Stimulated activated CD8-positive, alpha-beta memory T cell treated with anti-CD3 and anti-CD28 coated beads, Interleukin-15, amount 100 ng/mL, for 1 hour (primary cell): ENCODE results near the gene C1orf21.

Source experiments
- DNase-seq: peaks from one replicate; pipeline ENCODE4 v3.0.0-alpha.2; 2020; ENCODE audit warnings: low read depth

The C1orf21 gene

DNA sequence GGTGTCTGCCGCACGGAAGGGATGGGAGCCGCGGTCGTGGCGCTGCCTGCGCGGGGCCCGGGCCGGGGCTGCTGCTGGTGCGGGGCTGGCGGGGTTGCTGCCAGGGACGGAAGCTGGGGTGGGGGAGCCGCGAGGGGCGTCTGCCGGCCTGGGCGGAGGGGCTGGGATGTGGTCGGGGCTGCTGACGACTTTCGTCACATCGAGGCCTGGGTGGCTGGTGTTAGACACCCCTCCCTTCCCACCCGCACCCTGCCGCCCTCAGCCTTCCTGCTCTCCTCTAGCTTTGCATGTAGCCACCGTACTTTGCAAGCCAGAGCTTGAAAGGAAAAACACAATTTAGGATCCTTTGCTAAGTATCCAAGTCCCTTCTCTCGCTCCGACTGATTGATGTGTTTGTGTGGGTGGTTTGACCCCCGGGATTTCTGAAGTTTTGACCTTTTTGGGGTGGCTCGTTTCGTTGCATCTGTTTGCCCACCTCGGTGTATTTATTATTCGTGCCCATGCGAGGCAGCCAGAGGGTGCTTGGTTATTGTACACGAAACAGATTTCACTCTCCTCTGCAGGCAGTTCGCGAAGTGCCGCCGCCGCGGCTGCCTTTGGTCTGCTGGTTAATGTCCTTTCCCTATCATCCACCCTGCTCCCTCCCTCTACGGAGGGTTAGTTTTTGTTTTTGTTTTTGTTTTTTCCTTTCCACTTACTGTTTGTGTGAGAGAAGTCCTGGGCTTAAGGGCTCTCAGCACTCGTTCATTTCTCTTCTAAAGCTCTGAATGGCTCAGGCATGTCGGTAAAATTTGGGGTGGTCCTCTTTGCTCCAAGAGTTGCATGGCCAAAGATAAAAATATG is 868 bp downstream of the C1orf21 start:
- DNase-seq: peak; percentile 17

DNA sequence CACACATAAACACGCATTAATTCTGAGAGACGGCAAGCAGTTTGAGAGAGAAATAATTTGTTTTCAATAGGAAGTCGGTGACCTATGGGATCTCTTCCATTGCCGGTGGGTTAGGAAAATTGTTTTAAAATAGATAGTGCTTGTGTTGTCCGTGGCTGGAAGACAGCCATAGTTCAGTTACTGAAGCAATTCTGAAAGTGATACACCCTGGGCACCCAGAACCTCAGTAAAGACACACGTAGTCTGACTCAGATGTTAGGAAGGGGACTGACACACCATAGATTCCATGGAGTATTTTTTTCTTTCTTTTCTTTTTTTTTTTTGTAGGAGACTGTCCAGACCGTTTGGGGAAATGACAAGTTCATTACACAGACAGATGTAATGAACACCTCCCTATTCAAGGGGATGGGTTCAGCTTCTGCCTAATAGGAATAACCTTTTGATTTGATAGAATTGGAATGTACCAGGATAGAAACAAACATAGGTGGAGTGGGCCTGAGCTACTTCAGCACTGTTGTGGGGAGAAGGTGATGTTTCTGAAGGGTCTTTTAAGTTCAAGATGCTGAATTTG is 1.6 kb downstream of the C1orf21 start:
- DNase-seq: no peak

DNA sequence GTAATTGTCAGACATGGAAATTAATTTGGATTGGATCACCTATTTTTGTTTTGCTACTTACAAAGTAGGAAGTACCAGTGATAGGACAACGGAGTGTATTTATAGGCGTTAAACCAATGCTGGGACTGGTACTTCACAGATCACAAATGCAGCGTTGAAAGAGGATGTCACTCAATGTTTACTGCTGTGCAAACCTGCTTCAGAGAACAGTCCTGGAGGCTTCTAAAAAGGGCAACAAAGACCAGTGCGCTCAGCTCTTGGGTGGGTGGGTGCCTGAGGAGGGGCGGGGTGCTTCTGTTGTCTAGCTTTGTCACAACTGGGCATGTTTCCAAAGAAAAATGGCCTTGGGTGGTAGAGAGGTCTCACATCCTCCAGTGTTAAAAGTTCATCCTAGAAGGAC is 2.1 kb downstream of the C1orf21 start:
- DNase-seq: no peak

DNA sequence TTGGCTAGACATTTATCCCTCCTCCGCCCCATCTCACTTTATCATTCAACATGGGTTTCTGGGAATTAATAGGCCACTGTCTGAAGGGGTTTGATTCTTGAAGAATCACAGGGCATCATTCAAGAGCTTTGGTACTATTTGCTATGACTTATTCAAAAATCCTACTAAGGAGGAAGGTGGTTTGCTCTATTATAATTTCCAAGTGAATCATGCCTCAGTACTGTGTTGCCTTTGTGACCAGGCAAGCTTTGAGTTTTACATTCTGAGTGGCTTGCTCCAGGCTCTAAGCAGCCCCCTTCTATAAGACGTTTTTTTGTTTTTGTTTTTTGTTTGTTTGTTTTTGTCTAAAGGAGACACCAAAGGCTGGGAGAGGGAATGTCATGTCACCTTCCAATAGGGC is 2.6 kb downstream of the C1orf21 start:
- DNase-seq: no peak

DNA sequence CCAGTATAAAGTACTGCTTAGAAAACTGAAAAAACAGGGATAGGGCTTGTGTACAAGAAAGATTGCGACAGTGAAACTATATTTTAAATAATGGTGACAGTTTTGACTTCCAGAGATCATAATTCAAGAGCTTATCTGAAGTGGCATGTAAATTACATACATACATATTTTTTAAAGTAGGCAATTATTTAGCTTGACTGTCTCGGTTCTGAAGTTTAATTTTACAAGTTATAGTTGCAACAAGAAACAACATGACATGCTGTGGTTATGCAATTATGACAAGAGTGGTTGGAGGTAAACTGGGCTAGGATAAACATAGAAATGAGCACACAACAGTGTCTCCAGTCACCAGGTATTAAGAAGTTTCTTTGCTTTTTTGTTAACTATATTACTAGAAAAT is 4.1 kb downstream of the C1orf21 start:
- DNase-seq: no peak

DNA sequence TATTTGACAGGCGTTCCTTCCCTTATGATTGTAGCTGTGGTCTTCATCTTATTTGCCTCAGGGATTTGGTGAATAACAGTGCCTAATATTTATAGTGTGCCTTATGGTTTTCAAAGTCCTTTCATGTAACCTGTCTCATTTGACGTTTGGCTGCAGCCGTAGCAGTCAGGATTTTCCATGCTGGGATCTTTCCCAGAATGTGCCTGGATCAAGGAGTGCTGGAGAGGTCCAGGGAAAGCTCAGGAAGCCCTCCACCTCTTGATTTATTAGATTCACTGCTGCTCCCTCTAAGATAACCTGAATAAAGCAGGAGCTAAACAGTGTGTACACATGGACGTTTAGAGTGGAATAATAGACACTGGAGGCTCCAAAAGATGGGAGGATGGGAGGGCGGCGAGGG is 5.2 kb downstream of the C1orf21 start:
- no peak for DNase-seq

DNA sequence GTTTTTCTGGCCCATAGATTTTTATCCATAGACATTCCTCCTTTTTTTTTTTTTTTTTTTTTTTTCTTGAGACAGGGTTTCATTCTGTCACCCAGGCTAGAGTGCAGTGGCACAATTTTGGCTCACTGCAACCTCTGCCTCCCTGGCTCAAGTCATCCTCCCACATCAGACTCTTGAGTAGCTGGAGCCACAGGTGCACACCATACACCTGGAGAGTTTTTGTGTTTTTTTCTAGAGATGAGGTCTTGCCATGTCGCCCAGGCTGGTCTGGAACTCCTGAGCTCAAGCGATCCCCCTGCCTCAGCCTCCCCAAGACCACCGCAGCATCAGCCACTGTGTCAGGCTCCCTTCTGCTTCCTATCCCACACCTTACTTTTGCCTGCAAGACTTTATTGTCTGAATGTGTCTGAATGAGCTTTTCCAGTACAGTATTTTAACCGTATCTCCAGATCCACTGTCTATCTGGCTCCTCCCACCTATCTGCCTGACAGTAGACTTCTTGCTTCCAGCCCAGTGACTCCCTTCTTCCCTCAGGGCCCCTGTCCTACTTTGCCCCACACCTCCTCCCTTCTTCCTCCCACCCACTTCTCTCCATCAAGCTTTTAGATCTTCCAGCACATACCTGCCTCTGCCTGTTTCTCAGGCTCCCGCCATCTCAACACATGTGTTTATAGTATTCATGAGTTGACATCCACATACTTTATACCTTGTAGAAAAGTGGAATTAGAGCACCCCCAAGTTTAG is 6.1 kb downstream of the C1orf21 start:
- no peak for DNase-seq

DNA sequence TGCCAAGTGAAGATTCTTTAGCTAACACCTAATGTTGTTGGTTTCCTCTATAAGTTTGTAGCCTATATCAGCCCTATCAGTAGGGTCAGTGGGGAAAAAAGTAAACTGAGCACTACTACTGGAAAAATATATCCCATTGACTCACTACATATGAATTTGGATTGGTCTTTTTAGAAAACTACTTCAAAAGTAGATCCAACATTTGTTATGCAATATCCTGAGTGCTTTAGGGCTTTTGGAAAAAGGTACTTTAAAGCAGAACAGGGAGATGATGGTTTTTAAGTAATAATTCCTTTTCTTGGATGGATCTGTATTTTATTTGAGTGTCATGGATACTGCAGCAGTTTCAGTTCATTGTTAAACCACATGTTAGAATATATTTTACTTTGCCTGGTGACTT is 7.1 kb downstream of the C1orf21 start:
- no peak for DNase-seq

DNA sequence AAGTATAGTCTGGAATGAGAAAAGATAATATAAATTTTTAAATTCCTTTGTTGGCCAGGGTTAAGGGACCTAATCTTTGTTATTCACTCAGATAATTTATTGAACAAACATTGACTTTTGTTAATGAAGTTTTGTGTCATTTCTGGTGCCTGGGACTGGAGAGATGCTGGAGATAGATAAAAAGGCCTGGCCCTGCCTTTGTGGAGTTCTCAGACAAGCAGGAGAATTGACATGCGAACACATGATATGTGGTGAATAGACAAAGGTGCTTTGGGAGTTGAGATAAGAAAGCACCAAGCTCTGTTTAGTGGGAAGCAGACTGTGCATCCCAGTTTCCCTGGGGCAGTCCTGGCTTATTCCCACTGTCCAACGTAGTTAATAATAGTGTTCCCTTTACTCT is 8.5 kb downstream of the C1orf21 start:
- no peak for DNase-seq

DNA sequence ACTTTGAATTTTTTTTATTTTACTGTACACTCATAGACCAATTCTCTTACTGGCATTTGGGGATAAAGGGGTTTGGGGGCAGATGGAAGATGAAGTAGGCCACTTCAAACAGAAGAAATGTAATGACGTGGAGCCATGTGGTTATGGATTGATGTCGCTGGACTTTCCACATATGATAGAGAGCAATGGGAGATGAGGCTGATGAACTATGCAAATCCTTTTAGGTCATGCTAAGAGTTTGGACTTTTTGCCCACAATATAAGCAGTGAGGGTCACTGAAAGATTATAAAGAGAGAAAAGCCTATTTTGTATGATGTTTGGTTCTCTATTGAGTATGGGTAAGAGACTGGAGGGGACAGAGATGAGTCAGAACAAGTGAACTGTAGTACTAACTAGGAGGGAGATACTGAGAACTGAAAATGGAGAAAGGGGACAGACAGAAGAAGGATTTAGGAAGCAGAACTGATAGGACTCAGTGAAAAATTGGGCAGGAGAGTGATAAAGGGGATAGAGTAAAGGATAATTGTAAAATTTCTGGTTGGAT is 9.2 kb downstream of the C1orf21 start:
- DNase-seq: no peak

DNA sequence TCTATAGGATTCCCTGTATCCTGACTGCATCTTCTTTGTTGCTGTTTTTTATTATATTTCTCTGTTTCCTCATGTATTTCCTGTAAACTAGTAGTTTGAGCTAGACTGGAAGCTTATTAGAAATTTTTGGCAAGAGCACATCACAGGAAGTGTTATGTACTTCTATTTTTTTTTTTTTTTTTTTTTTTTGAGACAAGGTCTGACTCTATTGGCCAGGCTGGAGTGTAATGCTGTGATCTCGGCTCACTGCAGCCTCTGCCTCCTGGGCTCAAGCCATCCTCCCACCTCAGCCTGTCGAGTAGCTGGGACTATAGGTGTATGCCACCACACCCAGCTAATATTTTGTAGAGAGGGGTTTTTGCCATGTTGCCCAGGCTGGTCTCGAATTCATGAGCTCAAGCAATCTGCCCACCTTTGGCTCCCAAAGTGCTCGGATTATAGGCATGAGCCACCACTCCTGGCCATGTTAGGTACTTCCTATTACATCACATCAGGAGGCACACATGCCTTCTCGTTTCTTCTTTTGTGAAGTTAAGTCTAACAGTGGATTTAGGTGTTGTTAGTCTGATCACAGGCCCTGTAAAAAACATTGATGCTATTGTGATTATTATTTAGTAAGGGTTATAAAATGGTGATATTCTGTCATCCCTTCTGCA is 12.5 kb downstream of the C1orf21 start:
- no peak for DNase-seq

DNA sequence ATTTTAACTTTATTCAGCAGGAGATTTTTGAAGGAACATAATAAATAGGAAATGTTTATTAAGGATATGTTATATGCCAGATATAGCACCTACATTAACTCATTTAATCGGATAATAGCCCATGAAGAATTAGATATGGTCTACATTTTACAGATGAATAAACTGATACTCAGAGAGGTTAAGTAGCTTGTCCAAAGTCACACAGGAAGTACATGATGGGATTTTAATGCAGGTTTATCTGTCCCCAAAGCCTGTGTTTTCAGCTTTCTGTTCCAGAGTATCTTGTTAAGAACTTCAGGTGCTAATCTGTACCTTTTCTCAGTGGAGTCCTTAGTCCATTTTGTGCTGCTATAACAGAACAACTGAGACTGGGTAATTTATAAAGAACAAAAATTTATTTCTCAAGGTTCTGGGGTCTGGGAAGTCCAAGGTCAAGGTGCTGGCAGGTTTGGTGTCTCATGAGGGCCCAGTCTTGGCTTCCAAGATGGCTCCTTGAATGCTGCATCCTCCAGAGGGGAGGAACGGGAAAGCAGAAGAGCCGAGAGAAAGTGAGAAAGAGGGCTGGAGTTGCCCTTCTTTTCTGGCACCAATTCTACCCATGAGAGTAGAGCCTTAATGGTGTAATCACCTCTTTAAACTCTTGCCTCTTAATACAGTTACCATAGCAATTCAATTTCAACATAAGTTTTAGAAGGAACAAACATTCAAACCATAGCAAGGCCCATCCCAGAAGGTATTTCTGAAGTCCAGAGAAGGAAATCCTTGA is 17.3 kb downstream of the C1orf21 start:
- DNase-seq: no peak

DNA sequence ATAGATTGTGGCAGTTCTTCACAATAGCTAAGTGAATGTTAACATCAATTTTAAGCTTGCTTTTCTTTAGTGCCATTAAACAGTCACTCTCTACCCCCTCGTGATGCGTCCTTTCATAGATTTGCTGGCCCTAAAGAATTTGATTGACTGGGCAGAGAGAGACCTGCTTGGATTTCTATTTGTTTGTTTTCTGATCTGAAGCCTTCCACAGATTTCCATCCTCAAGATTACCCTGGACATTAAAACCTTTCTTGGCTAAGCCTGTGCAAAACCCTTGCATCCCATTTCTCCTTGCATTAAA is 17.8 kb downstream of the C1orf21 start:
- DNase-seq: no peak

DNA sequence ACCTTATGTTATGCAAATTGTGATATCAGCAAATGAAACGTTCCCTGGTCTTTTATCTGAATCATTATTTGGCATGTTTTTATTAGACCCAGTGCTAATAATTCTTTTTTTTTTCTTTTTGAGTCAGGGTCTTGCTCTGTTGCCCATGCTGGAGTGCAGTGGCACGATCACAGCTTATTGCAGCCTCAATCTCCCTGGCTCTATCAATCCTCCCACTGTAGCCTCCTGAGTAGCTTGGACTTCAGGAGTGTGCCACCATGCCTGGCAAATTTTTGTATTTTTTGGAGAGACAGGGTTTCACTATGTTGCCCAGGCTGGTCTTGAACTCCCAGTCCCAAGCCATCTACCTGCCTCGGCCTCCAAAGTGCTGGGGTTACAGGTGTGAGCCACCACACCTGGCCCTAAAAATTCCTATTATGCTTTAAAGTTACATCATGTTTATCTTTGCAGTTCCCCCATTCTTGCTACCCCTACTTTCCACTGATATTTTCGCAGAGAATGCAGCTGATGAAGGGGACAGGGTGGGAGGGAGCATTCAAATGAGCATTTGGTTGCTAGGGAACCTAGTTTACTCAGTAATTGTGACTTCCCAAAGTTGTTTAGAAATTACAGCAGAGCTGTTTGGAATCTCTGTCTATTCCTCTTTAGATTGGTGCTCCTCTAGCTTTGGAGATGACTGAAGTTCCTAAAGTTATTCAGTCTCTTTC is 18.4 kb downstream of the C1orf21 start:
- no peak for DNase-seq

DNA sequence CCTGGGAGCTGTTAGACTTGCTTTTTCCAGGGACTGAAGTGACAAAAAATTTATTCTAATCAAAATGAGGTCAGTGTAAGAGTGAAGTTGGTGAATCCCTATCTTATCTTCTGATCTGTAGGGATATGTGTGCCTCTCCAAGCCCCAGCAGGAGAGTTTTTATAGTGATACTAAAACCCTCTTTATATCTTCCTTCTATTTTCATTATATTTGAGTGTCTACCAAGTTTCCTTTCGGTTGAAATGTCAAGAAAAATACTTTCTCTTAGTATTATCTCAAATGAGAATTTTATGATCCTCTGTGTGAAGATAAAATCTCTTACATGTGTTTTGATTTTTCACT is 18.9 kb downstream of the C1orf21 start:
- no peak for DNase-seq

DNA sequence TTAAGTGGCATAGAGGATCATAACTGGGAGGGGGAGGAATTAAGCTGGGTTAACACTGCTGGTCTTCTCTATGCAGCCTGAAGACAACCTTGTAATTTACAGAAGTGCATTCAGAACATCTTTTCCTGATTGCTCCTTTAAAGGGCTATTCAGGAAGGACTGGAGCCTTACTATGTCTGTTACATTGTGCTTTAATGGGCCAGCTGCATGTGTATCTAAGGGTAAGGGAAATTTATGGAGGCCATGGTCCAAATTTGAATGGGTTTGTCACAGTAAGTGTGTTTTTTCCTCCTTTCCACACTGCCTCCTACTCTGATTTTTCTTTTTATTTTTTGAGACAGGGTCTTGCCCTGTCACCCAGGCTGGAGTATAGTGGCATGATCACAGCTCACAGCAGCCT is 19.6 kb downstream of the C1orf21 start:
- no peak for DNase-seq

DNA sequence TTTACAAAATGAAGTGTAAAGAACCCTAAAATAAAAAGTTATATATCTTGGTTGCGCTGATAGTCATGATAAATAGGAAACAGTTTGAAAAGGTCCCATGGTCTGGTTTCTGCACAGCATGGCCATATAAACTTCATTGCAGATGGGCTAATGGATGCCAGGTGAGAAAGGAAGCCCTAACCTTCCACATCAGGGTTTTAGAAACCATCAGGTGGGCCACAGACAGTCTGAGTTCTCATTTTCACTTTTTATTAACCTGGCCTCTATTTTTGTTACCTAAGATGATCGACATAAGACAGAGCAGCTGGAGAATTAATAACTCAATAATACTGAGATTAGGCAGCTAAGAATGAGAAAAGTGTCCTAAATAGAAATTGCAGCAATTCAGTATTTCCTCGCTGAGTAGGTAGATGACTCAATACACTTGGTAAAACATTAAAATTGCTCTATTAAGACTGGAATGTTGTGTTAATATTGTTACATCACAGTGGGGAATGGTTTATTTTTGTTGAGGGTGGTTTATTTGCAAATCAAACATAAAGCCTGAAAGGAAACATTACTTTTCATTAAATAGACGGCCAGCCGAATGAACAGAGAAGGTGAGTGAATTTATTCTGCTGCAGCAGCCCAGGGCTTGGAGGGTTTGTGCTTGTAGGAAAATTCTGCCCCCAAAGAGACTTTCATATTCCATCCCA is 21.1 kb downstream of the C1orf21 start:
- no peak for DNase-seq

DNA sequence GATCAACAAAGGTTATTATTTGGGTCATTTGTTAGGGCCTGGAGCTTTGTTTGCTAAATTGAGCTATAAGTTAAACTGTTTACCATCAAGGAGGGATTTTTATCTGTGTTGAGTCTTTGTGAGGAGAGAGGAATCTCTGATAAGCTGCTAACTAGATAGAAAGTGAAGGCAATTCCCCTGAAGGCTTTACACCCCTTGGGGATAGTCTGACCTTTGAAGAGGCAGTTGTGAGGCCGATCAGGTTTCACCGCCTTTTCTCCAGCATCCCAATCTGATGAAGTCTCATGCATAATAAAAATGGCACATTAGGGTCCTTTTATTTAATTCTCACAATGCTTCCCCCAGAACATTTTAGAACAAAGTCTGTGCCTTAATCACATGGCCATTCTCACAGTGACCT is 21.8 kb downstream of the C1orf21 start:
- DNase-seq: no peak

DNA sequence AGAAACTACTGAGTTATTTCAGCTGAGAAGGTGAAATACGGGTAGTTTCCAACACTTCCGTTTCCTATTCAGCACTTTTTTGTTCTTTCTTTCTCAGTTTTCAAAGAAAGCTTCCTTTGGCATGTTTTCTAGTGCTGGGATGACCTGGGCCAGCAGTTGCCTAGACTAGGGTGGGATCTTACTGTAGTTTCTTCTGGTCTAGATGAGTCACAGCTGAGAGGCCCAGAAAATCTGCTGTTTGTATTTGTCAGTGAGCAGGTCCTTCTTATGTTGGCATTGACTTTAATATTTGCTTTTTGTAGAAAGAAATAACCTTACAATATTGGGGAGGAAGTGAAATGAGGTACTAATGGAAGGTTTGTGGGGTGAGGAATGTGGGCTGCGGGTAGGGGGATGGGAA is 22.2 kb downstream of the C1orf21 start:
- DNase-seq: no peak

DNA sequence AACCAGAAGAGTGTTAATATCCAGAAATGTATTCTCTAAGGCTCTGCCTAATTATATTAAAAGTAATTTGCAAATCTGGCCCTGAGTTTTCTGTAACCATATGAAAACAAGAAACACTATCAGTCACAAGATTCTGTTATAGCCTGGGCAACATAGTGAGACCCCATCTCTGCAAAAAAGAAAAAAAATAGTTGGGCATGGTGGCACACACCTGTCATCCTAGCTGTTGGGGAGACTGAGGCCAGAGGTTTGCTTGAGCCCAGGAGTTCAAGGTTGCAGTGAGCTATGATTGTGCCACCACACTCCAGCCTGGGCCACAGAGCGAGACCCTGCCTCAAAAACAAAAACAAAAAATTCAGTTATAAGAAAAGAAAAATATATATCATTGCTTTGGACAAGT is 25.6 kb downstream of the C1orf21 start:
- no peak for DNase-seq

DNA sequence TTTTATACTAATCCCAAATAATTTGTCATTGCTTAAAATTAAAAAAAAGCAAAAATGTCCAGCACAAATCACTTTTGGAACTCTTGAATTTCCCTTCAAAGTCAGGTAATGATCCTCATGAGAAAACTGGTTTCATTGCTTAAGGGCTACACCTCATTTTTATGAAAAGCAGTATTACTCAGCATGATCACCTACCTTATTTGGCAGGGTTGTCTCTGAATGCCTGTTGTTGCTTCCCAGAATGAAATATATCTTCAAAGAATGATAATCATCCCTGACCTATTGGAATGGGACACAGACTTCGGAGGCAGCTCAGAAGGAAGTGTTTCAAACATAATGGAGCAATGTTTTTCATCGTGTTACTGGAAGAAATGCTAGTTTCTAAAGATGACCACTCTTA is 29.7 kb downstream of the C1orf21 start:
- DNase-seq: no peak
